CD4-positive, alpha-beta T cell treated with Interferon alpha-2 for 1 hour (primary cell): ENCODE measurements around the gene PDE4D.

Experiments
- DNase-seq, 2 donors: peaks; one replicate each; pipeline ENCODE4 v3.0.0-alpha.2; 2020 to 2022

PDE4D gene

GRCh38 chr5:59893429-59894227 is at the start of gene PDE4D:
TSS of gene PDE4D (minus strand) at chr5:59893726.
- no peak for DNase-seq

- no peak for DNase-seq
These were observed 44.1 kb upstream of the PDE4D start for GRCh38 chr5:59937633-59938032.

- DNase-seq = no peak
These were observed 29.9 kb upstream of the PDE4D start for GRCh38 chr5:59923465-59923864.

GRCh38 chr5:59922220-59922619 is 28.7 kb upstream of the PDE4D start:
- DNase-seq = no peak

GRCh38 chr5:59921816-59922215 is 28.3 kb upstream of the PDE4D start:
- DNase-seq = no peak

GRCh38 chr5:59919484-59919883 is 26.0 kb upstream of the PDE4D start:
- DNase-seq = no peak

GRCh38 chr5:59917121-59917520 is 23.6 kb upstream of the PDE4D start:
- DNase-seq = no peak

- no peak for DNase-seq
These were observed 11.7 kb upstream of the PDE4D start for GRCh38 chr5:59905188-59905587.

- no peak for DNase-seq
These were observed 3.5 kb upstream of the PDE4D start for GRCh38 chr5:59897075-59897474.

- DNase-seq = no peak
These were observed 1.4 kb downstream of the PDE4D start for GRCh38 chr5:59891962-59892643.

- DNase-seq = no peak
These were observed 6.3 kb downstream of the PDE4D start for GRCh38 chr5:59887274-59887673.

GRCh38 chr5:59874675-59875074 is 18.9 kb downstream of the PDE4D start:
- no peak for DNase-seq

GRCh38 chr5:59873113-59873512 is 20.4 kb downstream of the PDE4D start:
- DNase-seq = no peak

GRCh38 chr5:59866661-59867060 is 26.9 kb downstream of the PDE4D start:
- DNase-seq = no peak

GRCh38 chr5:59864718-59865117 is 28.8 kb downstream of the PDE4D start:
- no peak for DNase-seq

GRCh38 chr5:59863777-59864176 is 29.7 kb downstream of the PDE4D start:
- DNase-seq = no peak

- no peak for DNase-seq
These were observed 37.2 kb downstream of the PDE4D start for GRCh38 chr5:59856358-59856757.

- DNase-seq = no peak
These were observed 42.8 kb downstream of the PDE4D start for GRCh38 chr5:59850766-59851165.

- DNase-seq = no peak
These were observed 45.9 kb downstream of the PDE4D start for GRCh38 chr5:59847586-59847985.

- no peak for DNase-seq
These were observed 47.8 kb downstream of the PDE4D start for GRCh38 chr5:59845730-59846129.

- DNase-seq = no peak
These were observed 49.9 kb downstream of the PDE4D start for GRCh38 chr5:59843511-59844213.

- no peak for DNase-seq
These were observed 50.5 kb downstream of the PDE4D start for GRCh38 chr5:59842999-59843398.

- DNase-seq = no peak
These were observed 53.3 kb downstream of the PDE4D start for GRCh38 chr5:59840200-59840601.

- no peak for DNase-seq
These were observed 54.5 kb downstream of the PDE4D start for GRCh38 chr5:59838989-59839388.
